H9 (cell line): ENCODE data around the gene ARHGAP25. TPM values are rescaled to one million over a fixed set of nuclear protein-coding genes. Genes with fewer than 3 reads are reported as not detected.

Experiments used
- DNase-seq: peaks from one replicate; pipeline ENCODE4 v3.0.0-alpha.2; 2017
- H2AFZ ChIP-seq: one replicate; pipeline ENCODE4 v1.6.1; 2013; ENCODE audit warnings: mild to moderate bottlenecking, low read length, control low read depth, moderate library complexity
- H2AK5ac ChIP-seq: 2 replicates; pipeline ENCODE4 v1.6.1; 2013; ENCODE audit warnings: low read length, control low read depth, mixed read lengths; ENCODE audit not compliant: insufficient read length
- H2BK120ac ChIP-seq: one replicate; pipeline ENCODE4 v1.6.1; 2013; ENCODE audit warnings: low read depth, mild to moderate bottlenecking, low read length, control low read depth, inconsistent platforms; ENCODE audit not compliant: poor library complexity, severe bottlenecking
- H2BK12ac ChIP-seq: 2 replicates; pipeline ENCODE4 v1.6.1; 2013; ENCODE audit warnings: low read length, control low read depth, mixed read lengths, low read depth; ENCODE audit not compliant: insufficient read length
- H2BK15ac ChIP-seq: 2 replicates; pipeline ENCODE4 v1.6.1; 2013; ENCODE audit warnings: low read depth, low read length, control low read depth
- H2BK20ac ChIP-seq: one replicate; pipeline ENCODE4 v1.6.1; 2013; ENCODE audit warnings: low read depth, mild to moderate bottlenecking, low read length, control low read depth, inconsistent platforms; ENCODE audit not compliant: poor library complexity, severe bottlenecking
- H2BK5ac ChIP-seq: 2 replicates; pipeline ENCODE4 v1.6.1; 2013; ENCODE audit warnings: low read length, control low read depth, mixed read lengths; ENCODE audit not compliant: insufficient read length
- H3K14ac ChIP-seq: 2 replicates; pipeline ENCODE4 v1.6.1; 2013; ENCODE audit warnings: low read length, control low read depth; ENCODE audit not compliant: insufficient read depth
- H3K18ac ChIP-seq: 2 replicates; pipeline ENCODE4 v1.6.1; 2013; ENCODE audit warnings: low read depth, mild to moderate bottlenecking, mixed read lengths, low read length, control low read depth; ENCODE audit not compliant: insufficient read length
- H3K23ac ChIP-seq: 2 replicates; pipeline ENCODE4 v1.6.1; 2013; ENCODE audit warnings: low read length, control low read depth, mixed read lengths, low read depth; ENCODE audit not compliant: insufficient read length
- H3K23me2 ChIP-seq: 2 replicates; pipeline ENCODE4 v1.6.1; 2013; ENCODE audit warnings: low read depth, mild to moderate bottlenecking, mixed read lengths, low read length, control low read depth; ENCODE audit not compliant: insufficient read length, poor library complexity, severe bottlenecking
- H3K27ac ChIP-seq: 2 replicates; pipeline ENCODE4 v1.5.1; 2013; ENCODE audit warnings: low read length, control low read depth, mixed read lengths, low read depth; ENCODE audit not compliant: insufficient read length
- H3K27me3 ChIP-seq: 2 replicates; pipeline ENCODE4 v1.6.1; 2013; ENCODE audit warnings: low read length, control low read depth, inconsistent platforms; ENCODE audit not compliant: insufficient read depth
- H3K4ac ChIP-seq: 2 replicates; pipeline ENCODE4 v1.6.1; 2013; ENCODE audit warnings: low read depth, mild to moderate bottlenecking, control low read depth, inconsistent platforms, low read length, moderate library complexity
- H3K4me1 ChIP-seq: 2 replicates; pipeline ENCODE4 v1.6.1; 2013; ENCODE audit warnings: low read length, control low read depth, inconsistent platforms; ENCODE audit not compliant: insufficient read depth
- H3K4me2 ChIP-seq: 2 replicates; pipeline ENCODE4 v1.6.1; 2013; ENCODE audit warnings: low read length, control low read depth, mixed read lengths; ENCODE audit not compliant: insufficient read length, insufficient read depth
- H3K56ac ChIP-seq: 2 replicates; pipeline ENCODE4 v1.6.1; 2013; ENCODE audit warnings: low read depth, mild to moderate bottlenecking, mixed read lengths, low read length, control low read depth; ENCODE audit not compliant: insufficient read length
- H3K79me1 ChIP-seq: 2 replicates; pipeline ENCODE4 v1.6.1; 2013; ENCODE audit warnings: low read depth, mild to moderate bottlenecking, moderate library complexity, low read length, control low read depth, inconsistent platforms; ENCODE audit not compliant: insufficient read depth, poor library complexity, severe bottlenecking
- H3K79me2 ChIP-seq: 2 replicates; pipeline ENCODE4 v1.6.1; 2013; ENCODE audit warnings: low read length, control low read depth, inconsistent platforms; ENCODE audit not compliant: insufficient read depth
- H3K9ac ChIP-seq: 2 replicates; pipeline ENCODE4 v1.6.1; 2013; ENCODE audit warnings: low read length, control low read depth, mixed read lengths; ENCODE audit not compliant: insufficient read length; ENCODE audit errors: extremely low read depth
- H3K9me3 ChIP-seq: one replicate; pipeline ENCODE4 v1.6.1; 2013; ENCODE audit warnings: low read depth, low read length, inconsistent platforms; ENCODE audit not compliant: control insufficient read depth
- H3T11ph ChIP-seq: one replicate; pipeline ENCODE4 v1.6.1; 2013; ENCODE audit warnings: mild to moderate bottlenecking, low read length, control low read depth, inconsistent platforms
- H4K20me1 ChIP-seq: one replicate; pipeline ENCODE4 v1.6.1; 2013; ENCODE audit not compliant: control insufficient read depth, insufficient read length, insufficient read depth
- H4K5ac ChIP-seq: 2 replicates; pipeline ENCODE4 v1.6.1; 2013; ENCODE audit warnings: low read depth, mild to moderate bottlenecking, mixed read lengths, low read length, control low read depth; ENCODE audit not compliant: insufficient read length
- H4K8ac ChIP-seq: replicated peaks from 2 replicates; pipeline ENCODE4 v1.6.1; 2013; ENCODE audit warnings: low read length, control low read depth, mixed read lengths, low read depth; ENCODE audit not compliant: insufficient read length
- H4K91ac ChIP-seq: 2 replicates; pipeline ENCODE4 v1.6.1; 2013; ENCODE audit warnings: low read depth, mild to moderate bottlenecking, moderate library complexity, mixed read lengths, low read length, control low read depth; ENCODE audit not compliant: insufficient read length
- H3K27ac Mint-ChIP-seq, 3 experiments: 2 replicates in 2 of 3; 3 replicates in 1 of 3; pipeline ENCODE4 v1.8.0; 2020 to 2021; ENCODE audit warnings: mixed read lengths in 3 of 3, mild to moderate bottlenecking in 1 of 3, moderate library complexity in 1 of 3
- H3K27me3 Mint-ChIP-seq: 2 replicates; pipeline ENCODE4 v1.8.0; 2021; ENCODE audit warnings: low read depth, mild to moderate bottlenecking, moderate library complexity, mixed read lengths
- H3K36me3 Mint-ChIP-seq, 3 experiments: 2 replicates in 2 of 3; 3 replicates in 1 of 3; pipeline ENCODE4 v1.8.0; 2020 to 2021; ENCODE audit warnings: low read depth in 3 of 3, mixed read lengths in 3 of 3; ENCODE audit not compliant: insufficient read depth in 1 of 3
- H3K4me1 Mint-ChIP-seq, 2 experiments: 2 replicates each; pipeline ENCODE4 v1.8.0; 2020; ENCODE audit warnings: mixed read lengths in 2 of 2
- H3K4me3 Mint-ChIP-seq, 2 experiments: 2 replicates in 1 of 2; 3 replicates in 1 of 2; pipeline ENCODE4 v1.8.0; 2020 to 2021; ENCODE audit warnings: mild to moderate bottlenecking in 2 of 2, mixed read lengths in 2 of 2, moderate library complexity in 1 of 2
- H3K9me3 Mint-ChIP-seq, 2 experiments: 2 replicates in 1 of 2; 3 replicates in 1 of 2; pipeline ENCODE4 v1.8.0; 2020; ENCODE audit warnings: mild to moderate bottlenecking in 2 of 2, mixed read lengths in 2 of 2, moderate library complexity in 1 of 2
- total RNA-seq: library from RNA; stranded (reverse); gene quantifications from 2 replicates; pipeline ENCODE4 v1.2.1, GENCODE V29; 2021
- TF ChIP-seq, protein P1 (sequence below): fragments of 200-600 bp; sonication (generic); conservative IDR thresholded peaks from 3 replicates; pipeline ENCODE4 v1.8.0; 2021; ENCODE audit warnings: antibody characterized with exemption, mild to moderate bottlenecking

The ARHGAP25 gene
- total RNA-seq, 1 experiment from 2014 or later, result 1.3 TPM

DNA sequence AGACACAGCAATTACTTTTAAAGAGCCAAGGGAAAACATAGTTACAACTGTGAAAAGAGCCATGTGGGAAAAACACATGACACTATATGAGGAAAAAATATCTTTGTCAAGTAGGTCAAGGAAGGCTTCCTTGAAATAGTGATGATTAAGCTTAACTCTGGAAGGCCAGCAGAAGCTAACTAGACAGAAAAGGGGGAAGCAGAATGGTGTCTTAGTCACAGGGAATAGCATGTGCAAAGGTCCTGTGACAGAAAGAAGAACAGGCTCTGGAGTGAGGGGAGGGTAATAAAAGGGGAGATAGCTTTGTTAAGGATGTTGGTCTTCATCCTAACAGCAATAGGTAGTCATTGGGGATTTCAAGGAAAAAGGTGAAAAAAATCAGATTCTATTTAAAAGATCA is 64.0 kb downstream of the ARHGAP25 start:
- H2BK5ac ChIP-seq, result no peak overlapping the region
- H3K9me3 ChIP-seq, result no peaks in the 10 kb centered on the region
- no peak overlapping the region for H4K8ac ChIP-seq
- Mint-ChIP-seq H3K4me1 (peaks cover 4 to 9% of the 10 kb centered on the region in 2 experiments), H3K9me3 (no peaks in the 10 kb centered on the region), H3K36me3 (no peaks in the 10 kb centered on the region), H3K4me3 (no peak overlapping the region), H3K27ac (no peak overlapping the region), H3K27me3 (no peaks in the 10 kb centered on the region; the same call in 1 of the 2 replicates)
- no peaks in the 10 kb centered on the region for H3K79me2 ChIP-seq
- H3K18ac ChIP-seq, result no peak overlapping the region
- H2BK12ac ChIP-seq, result no peak overlapping the region
- no peaks in the 10 kb centered on the region for H3K79me1 ChIP-seq
- H3K14ac ChIP-seq, result no peak overlapping the region
- H3K4me2 ChIP-seq, result no peak overlapping the region
- H3K27me3 ChIP-seq, result no peaks in the 10 kb centered on the region
- H3K9ac ChIP-seq, result no peak overlapping the region
- H3T11ph ChIP-seq, result no peak overlapping the region
- H2AFZ ChIP-seq, result no peak overlapping the region
- H3K23me2 ChIP-seq, result no peaks in the 10 kb centered on the region
- TF ChIP-seq, protein P1, sequence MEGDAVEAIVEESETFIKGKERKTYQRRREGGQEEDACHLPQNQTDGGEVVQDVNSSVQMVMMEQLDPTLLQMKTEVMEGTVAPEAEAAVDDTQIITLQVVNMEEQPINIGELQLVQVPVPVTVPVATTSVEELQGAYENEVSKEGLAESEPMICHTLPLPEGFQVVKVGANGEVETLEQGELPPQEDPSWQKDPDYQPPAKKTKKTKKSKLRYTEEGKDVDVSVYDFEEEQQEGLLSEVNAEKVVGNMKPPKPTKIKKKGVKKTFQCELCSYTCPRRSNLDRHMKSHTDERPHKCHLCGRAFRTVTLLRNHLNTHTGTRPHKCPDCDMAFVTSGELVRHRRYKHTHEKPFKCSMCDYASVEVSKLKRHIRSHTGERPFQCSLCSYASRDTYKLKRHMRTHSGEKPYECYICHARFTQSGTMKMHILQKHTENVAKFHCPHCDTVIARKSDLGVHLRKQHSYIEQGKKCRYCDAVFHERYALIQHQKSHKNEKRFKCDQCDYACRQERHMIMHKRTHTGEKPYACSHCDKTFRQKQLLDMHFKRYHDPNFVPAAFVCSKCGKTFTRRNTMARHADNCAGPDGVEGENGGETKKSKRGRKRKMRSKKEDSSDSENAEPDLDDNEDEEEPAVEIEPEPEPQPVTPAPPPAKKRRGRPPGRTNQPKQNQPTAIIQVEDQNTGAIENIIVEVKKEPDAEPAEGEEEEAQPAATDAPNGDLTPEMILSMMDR, result no peak
- no peak overlapping the region for H2BK20ac ChIP-seq
- no peak overlapping the region for H4K5ac ChIP-seq
- H2BK120ac ChIP-seq, result no peak overlapping the region
- no peak overlapping the region for H3K4ac ChIP-seq
- no peak overlapping the region for H4K91ac ChIP-seq
- H4K20me1 ChIP-seq, result no peaks in the 10 kb centered on the region
- H3K56ac ChIP-seq, result no peak overlapping the region
- DNase-seq, result no peak
- H2AK5ac ChIP-seq, result no peak overlapping the region
- H2BK15ac ChIP-seq, result no peak overlapping the region
- H3K4me1 ChIP-seq, result no peaks in the 10 kb centered on the region; the same call in 1 of the 2 replicates
- no peak overlapping the region for H3K23ac ChIP-seq
- H3K27ac ChIP-seq, result no peak overlapping the region
